Left lung (tissue), 10 donors: ENCODE results near the gene BNC2. TPM values are rescaled to one million over a fixed set of nuclear protein-coding genes. Genes with fewer than 3 reads are reported as not detected.

ENCODE experiments used
- ATAC-seq: fragments of 200-7000 bp; cut with Tn5 transposase; one replicate; pipeline ENCODE4 v1.9.1; 2020; ENCODE audit warnings: moderate library complexity
- DNase-seq, 4 donors: peaks; one replicate each; pipeline ENCODE4 v3.0.0-alpha.2; 2013 to 2020
- H3K27ac ChIP-seq, 2 donors: fragments of 200-600 bp; sonication (generic) in 1 of 2; one replicate each; pipeline versions ENCODE4 v1.5.0 to v1.8.0; 2020 to 2021
- H3K27me3 ChIP-seq, 2 donors: fragments of 200-600 bp; sonication (generic) in 1 of 2; one replicate each; pipeline versions ENCODE4 v1.5.0 to v1.8.0; 2020 to 2021
- H3K36me3 ChIP-seq, 2 donors: fragments of 200-600 bp; sonication (generic) in 1 of 2; one replicate each; pipeline versions ENCODE4 v1.5.0 to v1.8.0; 2020 to 2021
- H3K4me1 ChIP-seq, 2 donors: fragments of 200-600 bp; one replicate each; pipeline ENCODE4 v1.8.0; 2021
- H3K4me3 ChIP-seq, 2 donors: fragments of 200-600 bp; sonication (generic) in 1 of 2; one replicate each; pipeline versions ENCODE4 v1.5.0 to v1.8.0; 2020 to 2021; ENCODE audit warnings: mild to moderate bottlenecking in 1 of 2
- H3K9me3 ChIP-seq, 2 donors: fragments of 200-600 bp; sonication (generic) in 1 of 2; one replicate each; pipeline versions ENCODE4 v1.5.0 to v1.8.0; 2020 to 2021
- CTCF ChIP-seq, 2 donors: fragments of 200-600 bp; sonication (generic) in 1 of 2; IDR thresholded peaks; one replicate each; pipeline versions ENCODE4 v1.5.0 to v1.8.0; 2021; ENCODE audit warnings: antibody characterized with exemption in 2 of 2
- intact Hi-C, 2 donors: fragments of 100-400 bp; cut with DNase I; formaldehyde crosslinking; loops; one replicate each; pipeline versions ENCODE4 v1.11.2 to v1.14.2; 2022
- polyA plus RNA-seq, 6 donors: library from polyadenylated mRNA; unstranded; fragments of 120-200 nt; gene quantifications; one replicate each; pipeline ENCODE4 v1.2.1, GENCODE V29; 2013; ENCODE audit not compliant: insufficient read length in 6 of 6
- total RNA-seq, 2 donors: library from RNA; stranded (reverse); fragmentation: NEBNext Ultra II Directional; extraction: Animal tissue kit (Norgen Biotek cat#: 25700); gene quantifications; one replicate each; pipeline ENCODE4 v1.2.1, GENCODE V29; 2021
- donor health status: DM: no; HTN: yes; CAD: no.
- donor health status: DM: no; HTN: no; CAD: no.

Gene BNC2
- total and polyA plus RNA-seq, 8 donors, result 9.6 to 19.3 (median 12.9) TPM

- Histone ChIP-seq H3K4me1 (no peaks in the 10 kb centered on the region), H3K36me3 (no peaks in the 10 kb centered on the region), H3K27ac (no peak overlapping the region), H3K4me3 (no peak overlapping the region), H3K27me3 (no peaks in the 10 kb centered on the region), H3K9me3 (no peaks in the 10 kb centered on the region)
- DNase-seq, result no peak
- TF ChIP-seq CTCF (IDR thresholded peaks at IDR 0.05), result no peak
- intact Hi-C loops, result no loop called here
- no peak for ATAC-seq
Observed at GRCh38 chr9:16410601-16411280, 459.7 kb downstream of the BNC2 start.

- no peaks in the 10 kb centered on the region for H3K36me3 ChIP-seq
- H3K9me3 ChIP-seq, result no peaks in the 10 kb centered on the region
- no peaks in the 10 kb centered on the region for H3K27me3 ChIP-seq
- no peak overlapping the region for H3K27ac ChIP-seq
- H3K4me1 ChIP-seq, result no peaks in the 10 kb centered on the region
- DNase-seq, result no peak
- no peak for TF ChIP-seq CTCF (IDR thresholded peaks at IDR 0.05)
- no peak overlapping the region for H3K4me3 ChIP-seq
- no peak for ATAC-seq
- intact Hi-C loops, result no loop called here
Observed at GRCh38 chr9:16407617-16408016, 462.9 kb downstream of the BNC2 start.

- Histone ChIP-seq H3K27ac (no peak overlapping the region), H3K4me3 (no peak overlapping the region), H3K9me3 (no peaks in the 10 kb centered on the region), H3K4me1 (no peaks in the 10 kb centered on the region), H3K27me3 (no peaks in the 10 kb centered on the region), H3K36me3 (no peaks in the 10 kb centered on the region)
- ATAC-seq, result no peak
- intact Hi-C loops, result no loop called here
- TF ChIP-seq CTCF (IDR thresholded peaks at IDR 0.05), result no peak
- DNase-seq, result no peak
Observed at GRCh38 chr9:16406526-16407225, 463.8 kb downstream of the BNC2 start.

GRCh38 chr9:16405421-16405820 lies 465.0 kb downstream of the BNC2 start:
- DNase-seq (no peak), ATAC-seq (no peak)
- no peak for TF ChIP-seq CTCF (IDR thresholded peaks at IDR 0.05)
- H3K27me3 ChIP-seq, result no peaks in the 10 kb centered on the region
- no peaks in the 10 kb centered on the region for H3K9me3 ChIP-seq
- H3K36me3 ChIP-seq, result no peaks in the 10 kb centered on the region
- intact Hi-C loops, result no loop called here
- H3K4me3 ChIP-seq, result no peak overlapping the region
- H3K4me1 ChIP-seq, result no peaks in the 10 kb centered on the region
- H3K27ac ChIP-seq, result no peak overlapping the region

- H3K27ac ChIP-seq, result no peak overlapping the region
- no peaks in the 10 kb centered on the region for H3K9me3 ChIP-seq
- H3K4me3 ChIP-seq, result no peak overlapping the region
- no peak for DNase-seq
- no peaks in the 10 kb centered on the region for H3K27me3 ChIP-seq
- intact Hi-C loops, result no loop called here
- TF ChIP-seq CTCF (IDR thresholded peaks at IDR 0.05), result no peak
- H3K4me1 ChIP-seq, result no peaks in the 10 kb centered on the region
- no peaks in the 10 kb centered on the region for H3K36me3 ChIP-seq
- no peak for ATAC-seq
Observed at GRCh38 chr9:16401701-16402100, 468.8 kb downstream of the BNC2 start.
